HUES48 (cell line): ENCODE data around the gene VTI1A.

Source experiments
- H3K27ac ChIP-seq: one replicate; pipeline ENCODE4 v1.7.0; 2013; ENCODE audit warnings: low read depth, low read length, inconsistent platforms
- H3K27me3 ChIP-seq: 2 replicates; pipeline ENCODE4 v1.6.1; 2013; ENCODE audit warnings: mild to moderate bottlenecking, low read length; ENCODE audit not compliant: control insufficient read depth, insufficient read depth
- H3K36me3 ChIP-seq: 2 replicates; pipeline ENCODE4 v1.6.1; 2013; ENCODE audit warnings: low read length; ENCODE audit not compliant: control insufficient read depth, insufficient read depth
- H3K4me1 ChIP-seq: 2 replicates; pipeline ENCODE4 v1.6.1; 2013; ENCODE audit warnings: mild to moderate bottlenecking, low read length; ENCODE audit not compliant: control insufficient read depth, insufficient read depth
- H3K4me3 ChIP-seq: 2 replicates; pipeline ENCODE4 v1.5.1; 2013; ENCODE audit warnings: mild to moderate bottlenecking, low read depth, low read length
- H3K9ac ChIP-seq: 2 replicates; pipeline ENCODE4 v1.6.1; 2013; ENCODE audit warnings: mild to moderate bottlenecking, low read depth, low read length, moderate library complexity
- H3K9me3 ChIP-seq: 2 replicates; pipeline ENCODE4 v1.6.1; 2013; ENCODE audit warnings: low read length; ENCODE audit not compliant: control insufficient read depth, insufficient read depth

Gene VTI1A

DNA sequence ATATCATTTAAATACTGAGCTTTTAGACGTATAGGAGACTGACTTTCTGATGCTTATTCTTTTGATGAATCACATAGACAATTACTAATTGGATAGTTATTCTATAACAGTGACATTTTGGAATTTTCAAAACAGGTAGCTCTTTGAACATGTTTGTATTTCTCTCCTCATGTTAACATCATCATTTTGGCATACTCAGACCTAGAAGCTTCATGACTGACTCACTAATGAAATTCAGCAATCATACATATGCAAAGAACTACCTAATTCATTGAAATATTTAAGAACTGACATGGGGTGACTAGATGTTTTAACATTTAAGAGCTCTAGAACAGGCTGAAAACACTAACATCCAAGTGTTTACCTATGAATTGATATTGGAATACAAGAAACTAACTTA, 192.3 kb downstream of the VTI1A start:
- H3K9me3 ChIP-seq: no peaks in the 10 kb centered on the region
- no peak overlapping the region for H3K9ac ChIP-seq
- H3K4me3 ChIP-seq: no peak overlapping the region
- no peaks in the 10 kb centered on the region for H3K27me3 ChIP-seq
- H3K4me1 ChIP-seq: peaks cover 20% of the 10 kb centered on the region
- no peaks in the 10 kb centered on the region for H3K36me3 ChIP-seq
- H3K27ac ChIP-seq: no peak overlapping the region

DNA sequence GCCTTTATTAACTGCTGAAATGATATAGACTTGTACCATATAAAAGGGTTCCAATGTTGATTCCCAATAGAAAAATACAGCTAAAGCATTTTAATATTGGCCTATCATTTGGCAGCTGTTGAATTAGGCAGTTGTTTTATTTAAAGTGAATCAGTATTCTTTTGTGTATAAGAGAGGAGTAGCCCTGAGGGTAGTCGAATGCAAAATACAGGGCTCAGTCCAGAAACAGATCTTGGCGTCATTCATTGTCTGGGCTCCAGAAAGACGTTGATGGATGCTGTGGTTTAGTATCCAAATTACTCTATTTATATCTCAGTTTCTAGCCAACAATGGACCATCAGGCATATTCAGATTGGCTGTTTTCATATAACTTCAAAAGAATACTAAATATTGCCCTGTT, 193.6 kb downstream of the VTI1A start:
- Histone ChIP-seq H3K27me3 (no peaks in the 10 kb centered on the region), H3K4me3 (no peak overlapping the region), H3K9me3 (no peaks in the 10 kb centered on the region), H3K9ac (no peak overlapping the region), H3K27ac (no peak overlapping the region), H3K36me3 (no peaks in the 10 kb centered on the region), H3K4me1 (peaks cover 20% of the 10 kb centered on the region)

DNA sequence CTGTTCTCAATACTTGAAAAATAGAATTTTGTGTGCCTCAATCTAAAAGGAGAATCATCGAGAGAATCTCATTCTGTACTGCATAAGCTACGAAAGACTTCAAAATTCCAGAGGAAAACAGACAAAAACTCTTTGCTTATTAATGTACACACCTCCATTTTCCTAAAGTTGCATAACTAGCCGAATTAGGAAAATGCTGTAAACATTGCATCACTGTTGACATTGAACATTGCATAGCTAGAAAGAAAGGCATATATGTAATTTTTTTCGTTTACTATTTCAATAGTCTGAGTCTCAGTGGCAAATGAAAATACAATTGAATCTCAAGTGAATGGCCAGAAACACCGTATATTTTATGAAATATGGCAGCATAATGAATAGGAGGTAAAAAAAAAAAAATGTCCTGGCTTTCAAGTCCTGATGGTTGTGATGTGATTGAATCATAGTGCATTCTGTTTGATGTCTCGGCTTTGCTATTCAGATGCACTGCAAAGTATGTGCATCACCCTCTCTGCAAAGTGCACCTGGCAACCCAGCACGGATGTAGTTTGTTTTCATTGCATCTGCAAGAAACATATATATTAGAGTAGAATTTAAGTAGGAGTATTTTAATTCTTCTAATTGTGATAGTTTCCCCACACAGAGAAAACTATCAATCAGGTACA, 196.7 kb downstream of the VTI1A start:
- Histone ChIP-seq H3K9ac (no peak overlapping the region), H3K4me3 (no peak overlapping the region), H3K27ac (no peak overlapping the region), H3K4me1 (peaks cover 11% of the 10 kb centered on the region), H3K9me3 (no peaks in the 10 kb centered on the region), H3K36me3 (no peaks in the 10 kb centered on the region), H3K27me3 (no peaks in the 10 kb centered on the region)

DNA sequence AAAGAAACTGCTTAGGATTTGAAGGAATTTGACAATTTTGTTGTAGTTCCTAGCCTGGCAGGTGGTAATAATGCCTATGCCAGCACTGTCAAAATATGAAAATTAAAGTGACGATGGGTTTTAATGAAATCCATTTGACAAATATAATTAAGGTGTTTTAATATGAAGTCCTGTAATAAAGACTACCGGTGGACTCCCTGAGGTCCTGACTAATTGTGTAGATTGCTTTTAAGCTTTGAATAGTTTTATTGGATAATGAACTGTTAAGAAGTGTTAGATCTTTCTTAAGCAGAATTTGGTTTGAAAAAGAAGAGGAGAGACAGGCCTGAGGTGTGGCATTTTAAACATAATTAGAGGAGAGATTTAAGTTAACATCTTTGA, 197.2 kb downstream of the VTI1A start:
- Histone ChIP-seq H3K27ac (no peak overlapping the region), H3K36me3 (no peaks in the 10 kb centered on the region), H3K4me1 (peaks cover 10% of the 10 kb centered on the region), H3K9ac (no peak overlapping the region), H3K4me3 (no peak overlapping the region), H3K27me3 (no peaks in the 10 kb centered on the region), H3K9me3 (no peaks in the 10 kb centered on the region)

DNA sequence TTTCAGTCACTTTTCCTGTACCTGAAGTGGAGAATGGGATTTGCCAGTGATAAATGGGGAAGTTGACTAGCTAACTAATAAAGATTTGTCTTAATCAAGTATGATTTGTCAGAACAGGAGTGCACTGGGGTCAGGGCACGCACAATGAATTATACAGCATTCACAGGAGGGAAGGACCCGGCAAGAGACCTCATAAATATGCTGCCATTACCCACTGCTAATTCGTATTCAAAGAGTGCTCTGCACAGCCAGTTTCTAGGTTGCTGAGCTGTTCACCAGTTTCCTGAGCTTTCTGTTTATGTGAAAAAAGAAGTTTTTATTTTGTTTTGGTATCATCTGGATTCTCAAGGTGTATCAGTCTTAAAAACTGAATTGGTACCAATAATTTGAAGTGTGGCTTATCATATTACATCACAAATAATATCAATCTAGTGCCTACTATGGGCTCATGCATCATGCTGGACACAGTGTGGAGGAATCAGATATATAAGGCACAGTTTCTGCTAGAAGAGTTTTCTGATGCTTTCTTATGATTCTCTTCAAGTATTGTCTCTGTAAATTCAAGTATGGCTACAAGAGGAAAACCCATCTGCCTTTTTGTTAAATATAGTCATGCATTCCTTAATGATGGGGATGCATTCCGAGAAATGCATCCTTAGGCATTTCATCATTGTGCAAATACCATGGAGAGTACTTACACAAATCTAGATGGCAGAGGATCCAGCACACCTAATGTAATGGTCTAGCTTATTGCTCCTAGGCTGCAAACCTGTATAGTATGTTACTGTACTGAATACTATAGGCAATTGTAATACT, 202.2 kb downstream of the VTI1A start:
- no peaks in the 10 kb centered on the region for H3K27me3 ChIP-seq
- no peaks in the 10 kb centered on the region for H3K36me3 ChIP-seq
- no peak overlapping the region for H3K4me3 ChIP-seq
- no peak overlapping the region for H3K27ac ChIP-seq
- peaks cover 20% of the 10 kb centered on the region for H3K4me1 ChIP-seq
- H3K9me3 ChIP-seq: no peaks in the 10 kb centered on the region
- H3K9ac ChIP-seq: no peak overlapping the region

DNA sequence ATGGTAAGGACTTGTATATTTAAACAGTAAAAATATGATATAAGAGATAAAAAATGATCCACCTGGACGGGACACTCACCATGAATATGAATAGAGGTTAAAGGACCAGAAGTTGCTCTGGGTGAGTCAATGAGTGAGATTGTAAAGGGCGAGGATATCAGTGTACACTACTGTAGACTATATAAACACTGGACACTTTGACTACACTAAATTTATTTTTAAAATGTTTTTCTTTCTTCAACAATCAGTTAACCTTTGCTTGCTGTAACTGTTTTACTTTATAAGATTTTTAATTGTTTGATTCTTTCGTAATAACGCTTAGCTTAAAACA, 202.8 kb downstream of the VTI1A start:
- no peak overlapping the region for H3K9ac ChIP-seq
- H3K4me1 ChIP-seq: peaks cover 20% of the 10 kb centered on the region
- no peaks in the 10 kb centered on the region for H3K36me3 ChIP-seq
- no peaks in the 10 kb centered on the region for H3K9me3 ChIP-seq
- H3K27ac ChIP-seq: no peak overlapping the region
- no peaks in the 10 kb centered on the region for H3K27me3 ChIP-seq
- H3K4me3 ChIP-seq: no peak overlapping the region

DNA sequence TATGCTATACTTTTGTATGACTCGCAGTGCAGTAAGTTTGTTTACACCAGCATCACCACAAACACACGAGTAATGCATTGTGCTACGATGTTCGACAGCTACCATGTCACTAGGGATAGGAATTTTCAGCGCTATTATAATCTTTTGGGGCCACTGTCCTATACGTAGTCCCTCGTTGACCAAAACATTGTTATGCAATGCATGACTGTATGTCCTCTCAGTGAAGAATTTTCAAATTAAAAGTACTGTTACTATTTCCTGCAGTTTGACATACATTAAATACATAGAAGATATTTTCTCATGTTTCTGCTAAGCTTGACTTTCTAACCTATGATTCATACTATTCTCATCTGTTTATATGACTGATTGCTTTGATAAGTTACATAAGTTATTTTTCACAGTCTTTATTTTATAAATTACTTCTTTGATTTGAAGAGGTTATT, 203.6 kb downstream of the VTI1A start:
- Histone ChIP-seq H3K4me3 (no peak overlapping the region), H3K27me3 (no peaks in the 10 kb centered on the region), H3K27ac (no peak overlapping the region), H3K9me3 (no peaks in the 10 kb centered on the region), H3K4me1 (peaks cover 20% of the 10 kb centered on the region), H3K9ac (no peak overlapping the region), H3K36me3 (no peaks in the 10 kb centered on the region)

DNA sequence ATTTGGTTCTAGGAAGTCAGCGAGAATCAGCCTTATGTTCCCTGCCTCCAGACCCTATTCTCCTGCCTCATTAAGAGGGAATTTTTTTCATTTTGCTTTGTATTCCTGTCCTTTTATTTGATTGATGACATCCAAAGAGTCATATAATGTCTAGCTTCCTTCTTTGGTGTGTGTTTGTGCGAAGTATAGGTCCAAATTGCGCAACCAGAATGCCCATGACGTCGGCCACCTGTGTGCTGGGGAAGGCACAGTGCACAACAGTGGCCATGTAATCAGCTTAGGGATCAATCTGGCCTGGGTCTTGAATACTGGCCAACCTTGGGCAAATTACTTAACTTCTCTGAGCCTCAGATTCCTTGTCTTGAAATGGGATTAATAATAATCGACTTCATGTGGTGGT, 206.2 kb downstream of the VTI1A start:
- no peaks in the 10 kb centered on the region for H3K27me3 ChIP-seq
- no peak overlapping the region for H3K9ac ChIP-seq
- no peaks in the 10 kb centered on the region for H3K9me3 ChIP-seq
- H3K36me3 ChIP-seq: no peaks in the 10 kb centered on the region
- no peak overlapping the region for H3K4me3 ChIP-seq
- peaks cover 20% of the 10 kb centered on the region for H3K4me1 ChIP-seq
- no peak overlapping the region for H3K27ac ChIP-seq

DNA sequence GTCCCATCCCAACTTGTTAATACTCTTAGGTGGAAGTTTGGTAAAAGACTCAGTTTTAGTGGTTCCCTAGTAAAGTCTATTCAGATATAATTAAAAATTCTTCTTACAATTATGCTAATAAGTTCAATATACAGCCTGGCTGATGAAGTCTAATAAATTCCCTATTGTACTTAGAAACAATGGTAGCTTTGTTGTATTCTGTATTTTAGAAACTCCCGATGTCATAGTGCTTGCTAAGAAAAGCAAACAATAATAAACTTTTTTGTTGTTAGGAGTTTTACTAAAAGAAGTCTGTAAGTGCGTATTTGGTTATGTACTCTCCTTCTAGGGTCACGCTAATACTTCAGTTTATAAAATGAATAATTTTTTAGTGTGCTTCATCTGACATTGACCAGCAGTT, 206.8 kb downstream of the VTI1A start:
- Histone ChIP-seq H3K4me3 (no peak overlapping the region), H3K36me3 (no peaks in the 10 kb centered on the region), H3K27ac (no peak overlapping the region), H3K9me3 (no peaks in the 10 kb centered on the region), H3K9ac (no peak overlapping the region), H3K27me3 (no peaks in the 10 kb centered on the region), H3K4me1 (peaks cover 22% of the 10 kb centered on the region)

DNA sequence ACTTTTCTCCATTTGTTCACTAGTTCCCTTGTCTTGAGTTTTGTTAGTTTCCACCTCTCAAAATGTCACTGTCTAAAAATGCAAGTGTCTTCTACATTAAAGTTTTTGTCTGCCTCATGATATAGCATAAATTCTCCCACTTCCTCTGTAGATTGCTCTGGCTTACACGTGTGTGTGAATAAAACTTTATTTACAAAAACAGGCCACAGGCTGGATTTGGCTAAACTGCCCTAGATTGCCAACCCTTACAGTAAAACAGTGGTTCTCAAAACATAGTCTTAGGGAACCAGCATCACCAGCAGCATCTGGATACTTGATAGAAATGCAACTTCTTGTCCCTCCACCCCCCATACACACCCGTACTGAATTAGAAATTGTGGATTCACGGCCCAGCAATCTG, 207.8 kb downstream of the VTI1A start:
- Histone ChIP-seq H3K27ac (no peak overlapping the region), H3K27me3 (no peaks in the 10 kb centered on the region), H3K4me3 (no peak overlapping the region), H3K4me1 (peaks cover 18% of the 10 kb centered on the region), H3K36me3 (no peaks in the 10 kb centered on the region), H3K9ac (no peak overlapping the region), H3K9me3 (no peaks in the 10 kb centered on the region)

DNA sequence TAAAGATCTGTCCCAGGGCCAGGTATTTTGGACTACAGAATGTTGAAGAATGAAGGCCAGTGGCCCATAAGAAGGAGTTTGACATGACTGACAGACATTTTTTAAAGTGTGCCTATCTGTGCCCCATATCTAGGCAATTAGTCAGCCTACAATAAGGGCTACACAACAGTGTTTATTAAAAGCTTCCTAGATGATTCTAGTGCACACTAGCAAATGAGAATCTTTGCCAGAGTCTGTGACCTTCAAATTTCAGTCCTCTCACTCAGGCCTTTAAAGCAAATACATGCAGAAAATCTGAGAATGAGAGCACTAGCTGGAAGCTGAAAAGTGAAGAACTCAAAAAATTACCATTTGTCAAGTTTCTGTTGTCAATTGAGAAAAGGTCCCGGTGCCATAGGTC, 208.7 kb downstream of the VTI1A start:
- Histone ChIP-seq H3K4me1 (peaks cover 18% of the 10 kb centered on the region), H3K27me3 (no peaks in the 10 kb centered on the region), H3K9me3 (no peaks in the 10 kb centered on the region), H3K27ac (no peak overlapping the region), H3K36me3 (no peaks in the 10 kb centered on the region), H3K4me3 (no peak overlapping the region), H3K9ac (no peak overlapping the region)
